Activated naive CD8-positive, alpha-beta T cell treated with anti-CD3 and anti-CD28 coated beads, Interleukin-2, amount 10 ng/mL, durations not matched to agents 7 days and 5 days (primary cell): ENCODE data around the gene PRSS36. TPM values are rescaled to one million over a fixed set of nuclear protein-coding genes. Genes with fewer than 3 reads are reported as not detected.

Source experiments
- ATAC-seq: fragments of 150-1000 bp; cut with Tn5 transposase; one replicate; pipeline ENCODE4 v1.10.0; 2021; ENCODE audit warnings: low read depth, moderate library complexity
- POLR2A ChIA-PET: fragments of 350-600 bp; sonication (Branson Sonifier 250); formaldehyde crosslinking; loops from one replicate; lab custom pipeline; 2021; ENCODE audit warnings: antibody characterized with exemption; lab: Charles Lee
- DNase-seq: peaks from one replicate; pipeline ENCODE4 v3.0.0; 2021
- H3K27ac Mint-ChIP-seq: one replicate; pipeline ENCODE4 v1.8.0; 2022; ENCODE audit warnings: mild to moderate bottlenecking, mixed read lengths
- H3K27me3 Mint-ChIP-seq: one replicate; pipeline ENCODE4 v1.8.0; 2022; ENCODE audit warnings: mild to moderate bottlenecking, moderate library complexity, mixed read lengths
- H3K36me3 Mint-ChIP-seq: one replicate; pipeline ENCODE4 v1.8.0; 2021; ENCODE audit warnings: mild to moderate bottlenecking, mixed read lengths
- H3K4me1 Mint-ChIP-seq: one replicate; pipeline ENCODE4 v1.8.0; 2021; ENCODE audit warnings: mixed read lengths
- H3K4me3 Mint-ChIP-seq: one replicate; pipeline ENCODE4 v1.8.0; 2022; ENCODE audit warnings: mild to moderate bottlenecking, moderate library complexity, mixed read lengths
- H3K9me3 Mint-ChIP-seq: one replicate; pipeline ENCODE4 v1.8.0; 2021; ENCODE audit warnings: mixed read lengths
- total RNA-seq, 2 experiments: library from RNA; stranded (reverse); gene quantifications; one replicate each; pipeline ENCODE4 v1.2.3, GENCODE V29; 2021

PRSS36 gene
- total RNA-seq, 2 experiments from 2014 or later, result 0.31 to 1.1 TPM

DNA sequence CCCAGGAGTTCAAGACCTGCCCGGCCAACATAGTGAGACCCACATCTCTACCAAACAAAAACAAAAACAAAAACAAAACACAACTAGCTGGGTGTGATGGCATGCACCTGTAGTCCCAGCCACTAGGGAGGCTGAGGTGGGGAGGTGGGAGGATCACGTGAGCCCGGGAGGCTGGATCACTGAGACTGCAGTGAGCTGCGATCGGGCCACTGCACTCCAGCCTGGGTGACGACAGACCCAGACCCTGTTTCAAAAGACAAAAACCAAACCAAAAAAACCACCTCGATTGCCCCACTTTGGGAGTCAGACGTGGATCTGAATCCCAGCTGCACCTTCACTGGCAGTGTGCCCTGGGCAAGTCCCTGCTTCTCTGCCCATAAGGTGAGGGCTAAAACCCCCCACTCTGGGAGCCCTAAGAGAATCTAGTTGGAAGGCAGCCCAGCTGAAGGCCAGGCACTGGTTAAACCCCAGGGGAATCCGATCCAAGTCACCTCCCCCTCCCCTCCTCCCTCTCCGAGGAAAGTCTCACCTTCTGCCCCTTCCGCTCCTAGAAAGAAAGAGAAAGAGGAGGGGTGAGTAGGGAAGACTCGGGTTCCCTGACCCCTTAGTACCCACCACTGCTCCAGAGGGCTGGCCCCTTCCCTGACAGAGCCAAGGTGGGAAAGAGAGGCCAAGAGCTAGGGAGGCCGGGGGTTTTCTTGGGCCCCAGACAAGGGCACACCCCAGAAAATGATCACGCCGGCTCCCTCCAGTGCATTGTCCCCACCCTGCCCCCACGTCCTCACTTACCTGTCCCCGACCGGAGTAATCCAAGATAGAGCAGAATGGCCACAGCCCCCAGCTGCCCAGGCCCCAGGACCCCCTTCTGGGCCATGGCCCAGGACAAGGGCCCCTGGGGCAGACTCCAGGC lies 15.0 kb downstream of the PRSS36 start:
- Mint-ChIP-seq H3K4me3 (no peak overlapping the region), H3K4me1 (no peaks in the 10 kb centered on the region), H3K27ac (no peak overlapping the region), H3K36me3 (no peaks in the 10 kb centered on the region), H3K27me3 (no peaks in the 10 kb centered on the region), H3K9me3 (no peaks in the 10 kb centered on the region)
- POLR2A ChIA-PET, result interaction anchor here (1.8 kb wide), 1 partner anchor 17 kb away, joined by 4 read pairs; the partner anchor contains the start of gene KAT8
- ATAC-seq (no peak), DNase-seq (no peak)

DNA sequence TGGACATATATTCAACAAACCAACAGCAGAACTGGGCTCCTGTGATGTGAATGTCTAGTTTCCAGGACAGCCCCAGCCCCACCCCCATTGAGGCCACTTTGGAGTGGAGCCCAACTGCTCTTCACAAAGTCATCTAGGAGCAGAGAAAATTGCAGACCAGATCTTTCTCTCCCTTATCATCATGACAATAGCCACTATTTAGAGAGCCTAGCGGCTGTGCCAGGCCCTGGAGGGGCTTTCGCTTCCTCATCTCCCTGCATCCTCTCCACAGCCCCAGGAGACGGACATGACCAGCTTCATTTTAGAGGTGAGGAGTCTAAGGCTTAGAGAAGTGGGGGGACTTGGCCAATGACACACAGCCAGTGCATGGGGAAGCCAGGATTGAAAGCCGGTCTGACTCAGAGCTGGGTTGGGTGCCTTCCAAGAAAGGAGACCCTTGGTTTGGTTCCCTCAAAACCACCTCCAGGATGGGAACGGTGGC lies 15.7 kb downstream of the PRSS36 start:
- no peak overlapping the region for H3K27ac Mint-ChIP-seq
- DNase-seq (no peak), ATAC-seq (no peak)
- H3K4me1 Mint-ChIP-seq, result no peaks in the 10 kb centered on the region
- H3K4me3 Mint-ChIP-seq, result no peak overlapping the region
- no peaks in the 10 kb centered on the region for H3K9me3 Mint-ChIP-seq
- H3K27me3 Mint-ChIP-seq, result no peaks in the 10 kb centered on the region
- POLR2A ChIA-PET, result interaction anchor here (1.5 to 1.8 kb wide), 2 partner anchors 17 kb away, joined by 4 read pairs; partner anchors contain the start of gene KAT8
- H3K36me3 Mint-ChIP-seq, result no peaks in the 10 kb centered on the region

DNA sequence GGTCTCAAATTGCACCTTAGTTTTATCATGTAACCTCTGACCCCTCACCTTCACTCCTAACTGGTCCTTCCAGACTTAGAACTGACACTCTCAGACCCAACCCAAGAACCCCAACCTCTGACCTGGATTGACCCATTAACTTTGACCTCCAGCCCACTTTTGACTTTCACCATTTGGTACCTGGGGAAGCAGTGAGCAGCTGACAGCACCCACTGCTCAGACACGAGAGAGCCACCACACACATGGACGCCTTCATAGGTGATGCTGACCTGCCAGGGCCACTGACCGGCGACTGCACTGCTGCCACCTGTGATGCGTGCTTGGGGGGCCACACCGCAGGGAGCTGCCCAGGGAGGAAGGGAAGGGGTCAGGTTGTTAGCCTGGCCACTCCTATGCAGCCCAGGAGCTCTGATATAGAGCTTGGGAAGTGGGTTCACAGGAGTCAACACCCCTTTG lies 16.8 kb downstream of the PRSS36 start:
- ATAC-seq, result no peak
- DNase-seq, result no peak
- H3K9me3 Mint-ChIP-seq, result no peaks in the 10 kb centered on the region
- H3K36me3 Mint-ChIP-seq, result no peaks in the 10 kb centered on the region
- no peaks in the 10 kb centered on the region for H3K27me3 Mint-ChIP-seq
- H3K27ac Mint-ChIP-seq, result no peak overlapping the region
- H3K4me1 Mint-ChIP-seq, result peaks cover 5% of the 10 kb centered on the region
- POLR2A ChIA-PET, result interaction anchor here (1.5 kb wide), 1 partner anchor 15 kb away, joined by 4 read pairs; the partner anchor contains the start of gene KAT8
- H3K4me3 Mint-ChIP-seq, result no peak overlapping the region

DNA sequence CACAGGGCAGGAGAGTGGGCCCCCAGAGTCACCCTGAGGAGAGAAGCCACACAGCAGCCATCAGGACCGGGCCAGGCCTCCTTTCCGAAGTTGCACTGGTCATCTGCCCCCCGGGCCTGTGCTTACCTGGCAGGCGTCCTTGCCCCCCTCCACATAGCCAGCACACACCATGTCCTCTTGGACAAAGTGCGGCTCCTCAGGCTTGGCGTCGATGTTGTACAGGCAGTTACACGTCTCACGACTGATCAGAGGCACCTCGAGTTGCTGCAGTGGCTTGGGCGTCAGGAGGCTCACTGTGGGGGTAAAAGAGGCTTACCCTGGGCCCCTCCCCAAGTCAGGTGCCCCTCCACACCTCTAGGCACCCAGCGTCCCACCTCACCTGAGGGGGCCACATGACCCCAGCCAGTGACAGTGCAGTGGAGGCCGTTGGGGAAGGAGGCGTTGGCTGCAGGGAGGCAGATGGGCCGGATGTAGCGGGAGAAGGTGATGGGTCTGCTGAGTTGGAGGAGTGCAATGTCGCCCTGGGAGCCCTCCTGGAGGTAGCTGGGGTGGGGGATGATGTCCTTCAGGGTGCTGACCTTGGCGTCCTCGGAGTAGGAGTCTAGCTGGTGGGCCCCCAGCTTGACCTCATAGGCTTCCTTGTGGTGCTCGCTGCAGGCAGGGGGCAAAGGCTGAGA lies 17.4 kb downstream of the PRSS36 start:
- Mint-ChIP-seq H3K27ac (no peak overlapping the region), H3K36me3 (no peaks in the 10 kb centered on the region), H3K27me3 (no peaks in the 10 kb centered on the region), H3K4me3 (no peak overlapping the region), H3K9me3 (no peaks in the 10 kb centered on the region), H3K4me1 (peaks cover 5% of the 10 kb centered on the region)
- POLR2A ChIA-PET, result interaction anchor here (1.5 kb wide), 1 partner anchor 15 kb away, joined by 4 read pairs; the partner anchor contains the start of gene KAT8
- ATAC-seq, result no peak
- DNase-seq, result no peak

DNA sequence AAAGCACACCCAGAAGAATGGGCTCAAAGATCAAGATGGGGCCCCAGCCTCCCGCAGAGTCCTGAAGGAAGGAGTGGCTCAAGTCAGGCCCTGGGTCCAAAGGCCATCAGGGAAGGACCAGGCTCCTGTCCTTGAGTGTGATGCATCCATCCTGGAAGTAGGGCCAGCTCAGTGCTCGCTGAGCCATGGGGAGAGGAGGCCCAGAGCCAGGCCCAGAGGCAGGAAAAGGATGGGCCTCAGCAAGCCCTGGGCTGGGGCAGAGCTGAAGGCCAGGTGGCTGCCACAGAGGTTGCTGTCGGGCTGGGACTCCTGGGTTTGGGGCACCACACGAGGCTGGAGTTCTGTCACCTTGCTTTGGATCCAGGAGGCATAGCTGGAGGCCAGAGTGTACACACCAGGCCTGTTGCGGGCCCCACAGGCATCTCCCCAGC lies 18.0 kb downstream of the PRSS36 start:
- Mint-ChIP-seq H3K4me1 (peaks cover 5% of the 10 kb centered on the region), H3K4me3 (no peak overlapping the region), H3K36me3 (no peaks in the 10 kb centered on the region), H3K9me3 (no peaks in the 10 kb centered on the region), H3K27ac (no peak overlapping the region), H3K27me3 (no peaks in the 10 kb centered on the region)
- POLR2A ChIA-PET, result interaction anchor here (3.9 kb wide), 1 partner anchor 15 kb away, joined by 12 read pairs; the partner anchor contains the start of gene KAT8
- ATAC-seq (no peak), DNase-seq (no peak)

DNA sequence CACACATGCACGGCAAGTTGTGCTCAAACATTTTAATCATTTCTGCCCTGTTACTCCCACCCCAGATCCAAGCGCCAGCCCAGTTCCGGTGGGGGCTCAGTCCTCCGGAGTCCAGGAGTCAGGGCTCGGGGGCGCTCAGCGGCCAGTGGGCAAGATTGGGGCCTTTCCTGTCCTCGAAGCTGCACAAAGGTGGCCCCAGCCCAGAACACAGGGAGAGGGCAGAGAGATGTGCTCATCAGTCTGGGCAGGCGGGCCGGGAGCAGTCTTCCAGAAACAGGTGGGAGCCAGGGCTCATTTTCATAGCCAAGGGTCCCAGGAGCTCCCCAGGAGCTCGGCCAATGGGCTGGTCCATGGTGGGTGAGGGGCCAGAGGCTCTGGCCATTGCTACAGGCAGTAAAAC lies 18.4 kb downstream of the PRSS36 start:
- Mint-ChIP-seq H3K36me3 (peaks cover under 1% of the 10 kb centered on the region), H3K4me3 (no peak overlapping the region), H3K4me1 (peaks cover 5% of the 10 kb centered on the region), H3K9me3 (no peaks in the 10 kb centered on the region), H3K27ac (no peak overlapping the region), H3K27me3 (no peaks in the 10 kb centered on the region)
- no peak for ATAC-seq
- POLR2A ChIA-PET, result interaction anchor here (3.9 kb wide), 1 partner anchor 14 kb away, joined by 12 read pairs; the partner anchor contains the start of gene KAT8
- no peak for DNase-seq

DNA sequence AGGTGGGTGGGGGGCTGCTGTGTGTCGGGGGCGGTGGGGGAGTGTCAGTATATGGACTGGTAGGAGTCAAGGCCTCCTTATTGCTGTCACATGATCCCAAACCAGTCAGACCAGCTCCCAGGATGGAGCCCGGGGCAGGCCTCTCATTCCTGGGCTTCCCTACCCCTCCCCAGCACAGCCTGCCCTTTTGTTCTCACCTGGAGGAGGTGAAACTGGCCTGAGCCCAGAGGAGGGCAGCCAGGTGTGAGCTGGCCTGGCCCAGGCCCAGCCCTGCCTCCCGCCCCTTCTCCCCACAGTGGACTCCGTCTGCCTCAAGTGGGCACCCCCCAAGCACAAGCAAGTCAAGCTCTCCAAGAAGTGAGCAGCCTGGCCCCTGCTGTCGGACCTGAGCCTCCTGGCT lies 19.0 kb downstream of the PRSS36 start:
- Mint-ChIP-seq H3K4me3 (no peak overlapping the region), H3K27me3 (no peaks in the 10 kb centered on the region), H3K27ac (no peak overlapping the region), H3K4me1 (peaks cover 5% of the 10 kb centered on the region), H3K9me3 (no peaks in the 10 kb centered on the region), H3K36me3 (peaks cover 4% of the 10 kb centered on the region)
- POLR2A ChIA-PET, result interaction anchor here (3.9 kb wide), 1 partner anchor 14 kb away, joined by 12 read pairs; the partner anchor contains the start of gene KAT8
- ATAC-seq (no peak), DNase-seq (no peak)

DNA sequence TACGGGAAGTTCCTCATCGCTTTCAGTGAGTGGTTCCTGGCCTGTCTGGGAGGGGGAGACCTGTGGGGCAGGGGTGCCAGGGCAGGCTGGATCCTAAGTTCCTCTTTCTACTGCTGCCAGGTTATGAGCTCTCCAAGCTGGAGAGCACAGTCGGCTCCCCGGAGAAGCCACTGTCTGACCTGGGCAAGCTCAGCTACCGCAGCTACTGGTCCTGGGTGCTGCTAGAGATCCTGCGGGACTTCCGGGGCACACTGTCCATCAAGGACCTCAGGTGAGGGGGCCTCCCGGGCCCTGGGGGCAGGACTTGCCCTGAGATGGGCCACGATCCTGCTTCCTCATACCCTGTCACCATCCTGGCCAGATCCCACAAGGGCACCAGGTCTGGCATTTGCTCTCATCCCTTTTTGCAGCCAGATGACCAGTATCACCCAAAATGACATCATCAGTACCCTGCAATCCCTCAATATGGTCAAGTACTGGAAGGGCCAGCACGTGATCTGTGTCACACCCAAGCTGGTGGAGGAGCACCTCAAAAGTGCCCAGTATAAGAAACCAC lies 19.5 kb downstream of the PRSS36 start:
- no peak for ATAC-seq
- Mint-ChIP-seq H3K4me3 (no peak overlapping the region), H3K9me3 (no peaks in the 10 kb centered on the region), H3K36me3 (peaks cover 4% of the 10 kb centered on the region), H3K27ac (no peak overlapping the region), H3K27me3 (no peaks in the 10 kb centered on the region), H3K4me1 (peaks cover 5% of the 10 kb centered on the region)
- POLR2A ChIA-PET, result interaction anchor here (1.0 to 3.9 kb wide), 2 partner anchors 12 to 13 kb away, joined by 3 to 12 read pairs; partner anchors contain the start of gene KAT8
- DNase-seq, result no peak

DNA sequence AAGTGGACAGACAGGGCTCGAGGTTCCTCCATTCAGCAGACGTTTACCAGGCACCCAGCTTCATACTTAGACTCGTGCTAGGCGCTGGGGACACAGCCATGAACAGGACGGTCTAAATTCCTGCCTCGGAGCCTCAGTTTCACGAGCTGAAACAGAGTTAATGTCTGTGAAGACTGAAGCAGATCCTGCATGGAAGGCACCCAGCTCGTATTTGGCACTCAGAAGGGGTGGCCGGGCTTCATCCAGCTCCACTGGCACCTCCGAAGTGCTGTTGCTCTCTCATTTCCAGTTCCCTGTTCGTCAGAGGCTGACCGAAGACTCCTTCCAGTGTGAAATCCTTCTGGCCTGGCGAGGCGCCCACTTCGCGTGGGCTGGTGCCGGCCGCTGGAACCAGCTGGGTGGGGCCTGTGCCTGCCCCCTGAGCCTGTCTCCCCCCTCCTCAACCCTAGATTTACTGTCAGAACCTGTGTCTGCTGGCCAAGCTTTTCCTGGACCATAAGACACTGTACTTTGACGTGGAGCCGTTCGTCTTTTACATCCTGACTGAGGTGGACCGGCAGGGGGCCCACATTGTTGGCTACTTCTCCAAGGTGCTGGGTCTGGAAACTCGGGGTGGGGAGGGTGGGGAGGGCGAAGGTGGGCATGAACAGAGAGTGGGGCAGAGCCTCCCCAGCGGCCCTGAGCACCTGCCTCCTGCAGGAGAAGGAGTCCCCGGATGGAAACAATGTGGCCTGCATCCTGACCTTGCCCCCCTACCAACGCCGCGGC lies 20.1 kb downstream of the PRSS36 start:
- POLR2A ChIA-PET, result interaction anchor here (1.0 to 3.9 kb wide), 2 partner anchors 12 kb away, joined by 3 to 12 read pairs; partner anchors contain the start of gene KAT8
- H3K27ac Mint-ChIP-seq, result no peak overlapping the region
- DNase-seq (no peak), ATAC-seq (no peak)
- H3K9me3 Mint-ChIP-seq, result no peaks in the 10 kb centered on the region
- no peak overlapping the region for H3K4me3 Mint-ChIP-seq
- H3K27me3 Mint-ChIP-seq, result no peaks in the 10 kb centered on the region
- H3K36me3 Mint-ChIP-seq, result peaks cover 4% of the 10 kb centered on the region
- H3K4me1 Mint-ChIP-seq, result peaks cover 5% of the 10 kb centered on the region

DNA sequence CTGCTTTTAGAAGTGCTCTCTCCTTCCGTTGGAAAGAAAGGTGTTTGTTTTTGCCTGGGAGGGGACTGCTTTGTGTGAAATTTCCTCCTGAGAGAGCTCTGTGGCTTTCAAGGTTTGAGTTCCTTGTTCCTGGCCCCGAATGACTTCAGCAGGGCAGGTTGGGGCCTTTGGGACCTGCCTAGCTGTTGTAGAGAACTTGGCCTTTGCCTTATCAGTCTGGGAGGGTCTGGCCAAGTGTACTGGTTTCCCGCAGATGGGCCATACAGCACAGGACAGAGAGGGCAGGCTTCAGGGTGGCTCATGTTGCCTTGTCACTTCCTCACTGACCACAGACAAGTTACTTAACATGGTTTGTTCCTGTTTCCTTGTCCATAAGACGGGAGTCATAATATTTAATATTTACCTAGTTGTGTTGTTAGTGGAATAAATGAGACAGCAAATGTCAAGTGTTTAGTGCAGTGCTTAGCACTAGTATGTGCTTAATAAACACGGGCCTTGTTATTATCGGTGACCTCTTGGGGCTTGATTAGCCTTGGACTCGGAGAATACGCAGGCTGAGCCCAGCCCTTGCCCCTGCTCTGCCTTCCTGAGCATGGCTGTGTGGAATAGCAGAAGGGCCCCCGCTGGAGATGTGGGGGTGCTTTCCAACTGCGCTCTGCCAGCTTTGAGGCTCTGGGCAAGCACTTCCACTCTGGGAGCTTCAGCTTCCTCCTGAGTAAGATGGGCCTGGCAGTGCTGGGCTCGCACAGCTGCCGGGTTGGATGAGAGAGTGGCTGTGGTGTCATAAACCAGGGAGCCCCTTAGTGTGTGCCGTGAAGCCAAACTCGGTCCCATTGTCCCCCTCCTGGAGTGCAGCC lies 20.9 kb downstream of the PRSS36 start:
- peak overlapping the region; percentile 70 for H3K27ac Mint-ChIP-seq
- POLR2A ChIA-PET, result interaction anchor here (1.0 to 3.9 kb wide), 2 partner anchors 12 to 13 kb away, joined by 3 to 12 read pairs; partner anchors contain the start of gene KAT8
- H3K4me3 Mint-ChIP-seq, result no peak overlapping the region
- H3K4me1 Mint-ChIP-seq, result peaks cover 5% of the 10 kb centered on the region
- H3K27me3 Mint-ChIP-seq, result no peaks in the 10 kb centered on the region
- ATAC-seq (peak; percentile 25), DNase-seq (no peak)
- H3K9me3 Mint-ChIP-seq, result no peaks in the 10 kb centered on the region
- peaks cover 4% of the 10 kb centered on the region for H3K36me3 Mint-ChIP-seq

DNA sequence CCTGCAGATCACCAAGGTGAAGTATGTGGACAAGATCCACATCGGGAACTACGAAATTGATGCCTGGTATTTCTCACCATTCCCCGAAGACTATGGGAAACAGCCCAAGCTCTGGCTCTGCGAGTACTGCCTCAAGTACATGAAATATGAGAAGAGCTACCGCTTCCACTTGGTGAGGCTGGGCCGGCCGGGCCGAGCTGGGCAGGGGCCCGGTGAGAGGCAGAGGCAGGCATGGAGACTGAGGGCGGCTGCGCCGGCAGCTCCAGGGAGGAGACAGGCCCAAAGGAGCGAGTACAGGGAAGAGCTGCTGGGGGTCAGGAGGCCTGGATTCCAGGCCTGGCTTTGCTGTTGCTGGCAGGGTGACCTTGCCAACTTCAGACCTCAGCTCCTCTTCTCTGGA lies 22.7 kb downstream of the PRSS36 start:
- ATAC-seq (no peak), DNase-seq (no peak)
- Mint-ChIP-seq H3K4me3 (no peak overlapping the region), H3K4me1 (peaks cover 5% of the 10 kb centered on the region), H3K36me3 (peaks cover 10% of the 10 kb centered on the region), H3K27me3 (no peaks in the 10 kb centered on the region), H3K9me3 (no peaks in the 10 kb centered on the region), H3K27ac (no peak overlapping the region)
- POLR2A ChIA-PET, result interaction anchor here (1.9 kb wide), 1 partner anchor 10 kb away, joined by 6 read pairs; the partner anchor contains the start of gene KAT8
